Naive B cell (primary cell): ENCODE measurements around the gene SH3RF3. TPM values are rescaled to one million over a fixed set of nuclear protein-coding genes. Genes with fewer than 3 reads are reported as not detected.

Source experiments
- ATAC-seq, 2 donors: fragments of 150-1000 bp; cut with Tn5 transposase; 2 replicates each; pipeline ENCODE4 v1.10.0; 2021; ENCODE audit warnings: low read depth in 2 of 2, mild to moderate bottlenecking in 2 of 2, moderate library complexity in 2 of 2
- DNase-seq: peaks from one replicate; pipeline ENCODE4 v3.0.0; 2022
- H3K27ac Mint-ChIP-seq, 6 donors: one replicate each; pipeline ENCODE4 v1.8.0; 2020 to 2022; ENCODE audit warnings: mild to moderate bottlenecking in 6 of 6, mixed read lengths in 6 of 6, moderate library complexity in 5 of 6, inconsistent platforms in 2 of 6
- H3K27me3 Mint-ChIP-seq, 3 donors: one replicate each; pipeline ENCODE4 v1.8.0; 2021 to 2022; ENCODE audit warnings: mixed read lengths in 3 of 3, mild to moderate bottlenecking in 1 of 3
- H3K36me3 Mint-ChIP-seq, 2 donors: one replicate each; pipeline ENCODE4 v1.8.0; 2020 to 2022; ENCODE audit warnings: mixed read lengths in 2 of 2, inconsistent platforms in 1 of 2, mild to moderate bottlenecking in 1 of 2
- H3K4me1 Mint-ChIP-seq, 3 donors: one replicate each; pipeline ENCODE4 v1.8.0; 2020 to 2022; ENCODE audit warnings: mixed read lengths in 3 of 3, inconsistent platforms in 1 of 3, mild to moderate bottlenecking in 1 of 3, moderate library complexity in 1 of 3
- H3K4me3 Mint-ChIP-seq, 8 donors: one replicate each; pipeline ENCODE4 v1.8.0; 2020 to 2022; ENCODE audit warnings: mild to moderate bottlenecking in 8 of 8, mixed read lengths in 8 of 8, moderate library complexity in 8 of 8, inconsistent platforms in 2 of 8
- H3K9me3 Mint-ChIP-seq, 7 donors: one replicate each; pipeline ENCODE4 v1.8.0; 2020 to 2022; ENCODE audit warnings: mixed read lengths in 7 of 7, mild to moderate bottlenecking in 5 of 7, inconsistent platforms in 2 of 7, moderate library complexity in 1 of 7
- polyA plus RNA-seq, 6 donors: library from polyadenylated mRNA; unstranded; fragments of 300-500 nt; fragmentation: Illumina TruSeq; gene quantifications; one replicate each; pipeline ENCODE4 v1.2.3, GENCODE V29; 2021; ENCODE audit warnings: low read depth in 6 of 6

SH3RF3 gene
- polyA plus RNA-seq, 6 donors from 2014 or later, result 0.05 to 0.76 (median 0.64) TPM; not detected in 1

DNA sequence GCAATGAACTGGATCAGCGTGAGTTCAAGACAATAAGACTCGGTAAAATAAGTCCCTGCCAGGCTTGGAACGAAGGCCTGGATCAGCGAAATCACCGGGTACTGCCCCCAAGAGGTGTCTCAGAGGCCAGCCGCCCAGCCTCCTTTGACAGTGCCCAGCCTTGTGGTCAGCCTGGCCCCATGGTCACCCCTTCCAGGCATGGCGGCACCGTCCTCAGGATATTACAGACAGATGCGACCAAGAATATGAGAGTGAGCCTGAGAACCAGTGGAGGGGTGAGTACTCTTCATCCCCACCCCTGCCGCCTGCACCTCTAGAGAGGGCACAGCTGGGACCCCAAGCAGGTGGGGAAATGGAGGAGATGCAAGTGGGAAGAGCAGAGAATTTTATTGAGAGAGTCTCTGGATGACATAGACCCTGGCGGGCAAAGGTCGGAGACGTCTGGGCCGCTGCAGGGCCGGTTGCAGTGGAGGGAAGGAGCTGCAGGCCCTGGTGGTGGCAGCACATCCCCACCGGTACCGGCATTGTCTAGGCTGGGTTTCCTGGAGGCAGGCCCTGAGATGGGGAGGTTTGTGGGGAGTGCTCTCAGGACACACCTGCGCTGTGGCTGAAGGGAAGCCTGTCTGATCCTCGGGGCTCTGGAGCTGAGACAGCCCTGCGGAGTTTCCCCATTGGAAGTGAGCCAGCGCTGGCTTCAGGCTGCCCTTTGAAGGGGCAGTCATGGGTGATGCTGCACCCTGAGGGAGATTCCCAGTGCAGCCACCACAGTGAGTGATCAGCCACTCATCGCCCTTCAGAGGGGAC, 294.8 kb downstream of the SH3RF3 start:
- no peaks in the 10 kb centered on the region for H3K27me3 Mint-ChIP-seq
- peaks cover 0 to 3% (median 2%) of the 10 kb centered on the region in 3 donors for H3K4me1 Mint-ChIP-seq
- peaks cover 0 to 8% of the 10 kb centered on the region in 2 donors for H3K36me3 Mint-ChIP-seq
- ATAC-seq, result no peak
- H3K27ac Mint-ChIP-seq, result no peak overlapping the region
- H3K4me3 Mint-ChIP-seq, result no peak overlapping the region
- DNase-seq, result no peak
- no peaks in the 10 kb centered on the region for H3K9me3 Mint-ChIP-seq

DNA sequence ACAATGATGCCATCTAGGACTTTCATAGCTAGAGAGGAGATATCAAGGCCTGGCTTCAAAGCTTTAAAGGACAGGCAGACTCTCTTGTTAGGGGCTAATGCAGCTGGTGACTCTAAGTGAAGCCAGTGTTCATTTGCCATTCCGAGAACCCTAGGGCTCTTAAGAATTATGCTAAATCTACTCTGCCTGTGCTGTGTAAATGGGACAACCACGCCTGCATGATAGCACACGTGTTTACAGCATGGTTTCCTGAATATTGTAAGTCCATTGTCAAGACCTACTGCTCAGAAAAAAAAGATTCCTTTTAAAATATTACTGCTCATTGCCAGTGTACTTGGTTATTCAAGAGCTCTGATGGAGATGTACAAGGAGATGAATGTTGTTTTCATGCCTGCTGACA, 296.4 kb downstream of the SH3RF3 start:
- Mint-ChIP-seq H3K9me3 (no peaks in the 10 kb centered on the region), H3K36me3 (peaks cover 0 to 8% of the 10 kb centered on the region in 2 donors), H3K27ac (no peak overlapping the region), H3K4me1 (peaks cover 0 to 3% (median 2%) of the 10 kb centered on the region in 3 donors), H3K4me3 (no peak overlapping the region), H3K27me3 (no peaks in the 10 kb centered on the region)
- ATAC-seq (no peak), DNase-seq (no peak)

DNA sequence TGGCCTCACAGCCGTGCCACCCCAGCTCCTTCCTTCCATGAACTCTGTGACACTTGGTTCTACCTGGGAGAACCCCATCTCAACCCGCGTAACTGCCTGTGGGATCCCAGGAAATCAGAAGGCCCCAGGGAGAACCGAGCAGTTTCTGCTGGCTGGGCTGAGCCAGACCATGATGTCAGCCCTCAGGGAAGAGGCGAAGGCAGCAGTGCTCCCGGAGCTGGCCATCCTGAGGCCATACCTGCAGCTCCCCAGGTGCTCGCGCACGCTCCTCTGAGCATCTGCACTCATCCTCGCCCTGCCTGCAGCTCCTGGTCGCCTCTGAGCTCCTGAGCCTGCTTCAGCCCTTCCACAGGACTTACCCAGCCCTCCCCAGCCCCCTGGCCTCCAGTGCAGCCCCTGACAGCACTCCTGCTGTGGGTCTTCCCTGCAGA, 298.7 kb downstream of the SH3RF3 start:
- H3K9me3 Mint-ChIP-seq, result no peaks in the 10 kb centered on the region
- DNase-seq (no peak), ATAC-seq (no peak)
- H3K36me3 Mint-ChIP-seq, result peaks cover 0 to 8% of the 10 kb centered on the region in 2 donors
- H3K27ac Mint-ChIP-seq, result no peak overlapping the region
- peaks cover 0 to 3% (median 2%) of the 10 kb centered on the region in 3 donors for H3K4me1 Mint-ChIP-seq
- H3K27me3 Mint-ChIP-seq, result no peaks in the 10 kb centered on the region
- H3K4me3 Mint-ChIP-seq, result no peak overlapping the region

DNA sequence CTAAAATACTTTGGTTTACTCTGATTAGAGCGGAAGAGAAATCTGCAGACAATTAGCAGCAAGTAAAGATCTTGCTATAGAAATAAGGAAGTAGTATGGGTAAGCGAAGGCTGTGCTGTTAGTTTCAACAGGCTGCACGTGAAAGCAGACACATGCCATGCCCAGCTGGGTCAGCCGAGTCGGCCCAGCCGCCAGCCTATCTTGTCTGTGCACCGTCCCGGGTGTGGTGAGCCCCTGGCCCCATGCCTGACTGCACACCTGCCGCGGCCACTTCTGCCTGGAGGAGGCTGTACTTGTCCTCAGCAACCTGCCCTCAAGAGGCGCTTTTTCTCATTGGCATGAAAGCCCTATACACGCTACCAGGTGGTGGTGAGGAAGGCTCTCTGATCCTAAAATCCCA, 299.3 kb downstream of the SH3RF3 start:
- peaks cover 0 to 8% of the 10 kb centered on the region in 2 donors for H3K36me3 Mint-ChIP-seq
- no peak overlapping the region for H3K27ac Mint-ChIP-seq
- H3K27me3 Mint-ChIP-seq, result no peaks in the 10 kb centered on the region
- DNase-seq, result no peak
- H3K4me1 Mint-ChIP-seq, result peaks cover 0 to 3% (median 2%) of the 10 kb centered on the region in 3 donors
- H3K4me3 Mint-ChIP-seq, result no peak overlapping the region
- ATAC-seq, result no peak
- no peaks in the 10 kb centered on the region for H3K9me3 Mint-ChIP-seq

DNA sequence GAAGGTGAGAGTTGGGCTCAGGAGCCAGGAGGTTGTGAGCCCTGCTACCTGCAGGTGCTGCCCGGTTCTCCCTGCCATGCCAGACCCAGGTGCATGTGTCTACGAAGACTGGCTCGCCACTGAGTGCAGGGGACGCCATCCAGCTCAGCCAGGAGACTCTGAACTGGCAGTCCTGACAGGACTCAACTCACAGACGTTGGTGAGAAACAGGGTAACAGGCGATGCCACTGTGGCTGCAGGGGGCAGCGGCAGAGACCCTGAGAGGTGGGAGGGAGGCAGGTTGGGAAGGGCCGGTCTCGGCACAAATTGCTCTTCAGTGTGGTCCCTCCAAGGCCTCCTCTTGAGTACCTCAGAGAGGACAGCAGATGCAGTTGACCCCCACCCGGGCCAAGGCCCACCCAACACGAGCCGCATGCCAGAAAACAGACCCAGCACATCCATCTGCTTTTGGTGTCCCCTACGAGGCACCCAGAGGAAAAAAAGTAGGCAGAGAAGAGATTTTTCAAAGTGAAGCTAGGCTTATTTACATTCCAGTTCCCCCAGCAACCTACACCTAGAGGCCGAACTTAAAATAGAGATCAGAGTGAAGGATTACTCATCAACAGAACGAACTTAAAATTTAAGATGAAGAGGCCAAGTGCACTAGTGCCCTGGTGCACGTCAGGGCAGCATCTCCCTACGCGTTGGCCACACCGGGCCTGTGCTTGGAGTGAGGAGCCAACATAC, 300.0 kb downstream of the SH3RF3 start:
- H3K4me1 Mint-ChIP-seq, result peaks cover 0 to 3% (median 0%) of the 10 kb centered on the region in 3 donors
- H3K9me3 Mint-ChIP-seq, result no peaks in the 10 kb centered on the region
- DNase-seq, result no peak
- H3K27me3 Mint-ChIP-seq, result no peaks in the 10 kb centered on the region
- H3K4me3 Mint-ChIP-seq, result no peak overlapping the region
- H3K36me3 Mint-ChIP-seq, result peaks cover 0 to 8% of the 10 kb centered on the region in 2 donors
- ATAC-seq, result no peak
- H3K27ac Mint-ChIP-seq, result no peak overlapping the region

DNA sequence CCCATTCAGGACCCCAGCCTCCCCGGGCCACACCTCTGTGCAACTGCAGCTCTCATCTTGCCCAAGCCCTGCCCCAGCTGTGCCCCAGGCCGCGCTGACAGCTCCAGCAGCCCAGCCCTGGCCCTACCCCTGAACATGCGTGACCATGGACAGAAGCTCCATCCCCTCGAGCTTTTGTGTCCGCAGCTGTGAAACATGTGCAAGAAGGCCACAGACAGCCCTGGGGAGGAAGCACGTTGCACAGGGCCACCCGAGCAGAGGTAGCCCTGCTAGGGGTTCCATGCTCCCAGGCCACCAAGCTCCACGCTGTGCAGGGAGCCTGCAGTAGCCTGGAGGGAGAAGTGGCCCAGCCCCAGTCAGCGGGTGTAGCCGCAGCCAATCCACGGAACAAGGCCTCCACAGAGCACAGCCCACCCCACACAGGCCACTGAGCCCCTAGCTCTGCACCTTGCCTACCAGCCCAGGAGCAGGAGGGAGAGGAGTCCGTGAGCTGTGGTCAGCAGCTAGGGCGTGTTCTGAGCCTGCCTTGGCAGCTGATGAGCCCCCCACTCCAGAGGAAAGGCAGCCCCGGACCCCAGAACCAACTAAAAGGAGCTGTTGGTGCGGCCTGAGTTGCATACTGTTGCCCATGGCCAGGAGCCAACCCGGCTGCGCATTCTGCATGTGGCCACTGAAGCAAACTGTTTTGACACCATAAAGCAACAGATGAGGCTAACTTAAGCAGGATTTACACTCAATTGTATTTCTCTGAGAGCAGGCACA, 300.7 kb downstream of the SH3RF3 start:
- Mint-ChIP-seq H3K27ac (no peak overlapping the region), H3K27me3 (no peaks in the 10 kb centered on the region), H3K36me3 (peaks cover 0 to 13% of the 10 kb centered on the region in 2 donors), H3K4me3 (no peak overlapping the region), H3K9me3 (no peaks in the 10 kb centered on the region), H3K4me1 (peaks cover 0 to 3% (median 0%) of the 10 kb centered on the region in 3 donors)
- DNase-seq, result no peak
- no peak for ATAC-seq

DNA sequence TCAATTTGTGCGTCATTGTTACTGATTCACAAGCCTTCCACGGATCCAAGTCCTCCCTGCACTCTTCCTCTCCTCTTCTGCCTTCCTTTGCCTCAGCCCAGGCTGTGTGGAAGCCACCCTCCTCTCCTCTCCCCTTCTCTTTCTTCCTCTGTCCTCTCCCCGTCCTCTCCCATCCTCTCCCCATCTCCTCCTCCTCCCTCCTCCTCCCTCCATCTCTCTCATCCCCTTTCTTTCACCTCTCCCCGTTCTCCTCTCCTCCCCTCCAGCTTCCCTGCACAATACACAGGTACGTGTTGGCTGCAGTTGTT, 301.3 kb downstream of the SH3RF3 start:
- H3K36me3 Mint-ChIP-seq, result peaks cover 0 to 13% of the 10 kb centered on the region in 2 donors
- no peak overlapping the region for H3K27ac Mint-ChIP-seq
- ATAC-seq, result no peak

DNA sequence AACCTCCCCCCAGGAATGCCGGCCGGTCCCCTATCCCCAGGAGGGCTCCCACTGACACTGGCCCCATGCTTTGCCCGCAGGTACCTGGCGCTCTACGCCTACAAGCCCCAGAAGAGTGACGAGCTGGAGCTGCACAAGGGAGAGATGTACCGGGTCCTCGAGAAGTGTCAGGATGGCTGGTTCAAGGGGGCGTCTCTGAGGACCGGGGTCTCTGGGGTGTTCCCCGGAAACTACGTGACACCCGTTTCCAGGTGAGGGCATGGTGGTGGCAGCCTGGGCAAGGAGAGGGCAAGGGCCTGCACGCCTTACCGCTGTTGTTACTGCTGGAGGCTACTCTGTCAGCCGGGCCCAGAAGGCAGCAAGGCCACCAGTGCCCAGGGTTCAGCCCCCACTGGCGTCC, 303.4 kb downstream of the SH3RF3 start:
- Mint-ChIP-seq H3K27me3 (no peaks in the 10 kb centered on the region), H3K4me1 (peaks cover 0 to 3% (median 0%) of the 10 kb centered on the region in 3 donors), H3K27ac (peak overlapping the region in 1 of 6 donors; percentile 81), H3K9me3 (no peaks in the 10 kb centered on the region), H3K4me3 (no peak overlapping the region), H3K36me3 (peaks cover 0 to 7% of the 10 kb centered on the region in 2 donors)
- ATAC-seq (no peak), DNase-seq (no peak)

More for the DNA sequence above, 301.3 kb downstream of the SH3RF3 start:
- Mint-ChIP-seq H3K4me3 (no peak overlapping the region), H3K27me3 (no peaks in the 10 kb centered on the region), H3K4me1 (peaks cover 0 to 3% (median 0%) of the 10 kb centered on the region in 3 donors), H3K9me3 (no peaks in the 10 kb centered on the region)
- DNase-seq, result no peak

DNA sequence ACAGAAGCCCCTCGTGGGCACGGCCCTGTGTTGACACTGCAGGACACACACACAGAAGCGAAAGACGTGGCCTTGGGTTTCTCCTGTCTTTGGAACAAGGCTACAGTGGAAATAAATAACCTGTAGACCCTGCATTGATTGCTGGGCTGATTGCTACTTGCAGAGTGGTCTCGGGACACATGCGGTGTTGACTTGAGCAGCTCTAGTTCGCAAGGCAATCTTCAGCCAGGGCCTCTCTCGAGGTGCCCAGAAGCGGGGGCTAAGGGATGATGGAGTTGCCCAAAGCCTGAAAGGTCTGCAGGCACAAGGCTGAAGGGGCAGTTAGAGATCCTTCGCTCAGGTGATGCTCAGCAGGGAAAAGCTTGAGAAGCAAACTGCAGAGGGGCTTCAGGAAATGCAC, 304.5 kb downstream of the SH3RF3 start:
- H3K9me3 Mint-ChIP-seq, result no peaks in the 10 kb centered on the region
- no peak for DNase-seq
- H3K27me3 Mint-ChIP-seq, result no peaks in the 10 kb centered on the region
- H3K4me3 Mint-ChIP-seq, result no peak overlapping the region
- H3K36me3 Mint-ChIP-seq, result peaks cover 0 to 15% of the 10 kb centered on the region in 2 donors
- H3K27ac Mint-ChIP-seq, result no peak overlapping the region
- ATAC-seq, result no peak
- no peaks in the 10 kb centered on the region for H3K4me1 Mint-ChIP-seq

DNA sequence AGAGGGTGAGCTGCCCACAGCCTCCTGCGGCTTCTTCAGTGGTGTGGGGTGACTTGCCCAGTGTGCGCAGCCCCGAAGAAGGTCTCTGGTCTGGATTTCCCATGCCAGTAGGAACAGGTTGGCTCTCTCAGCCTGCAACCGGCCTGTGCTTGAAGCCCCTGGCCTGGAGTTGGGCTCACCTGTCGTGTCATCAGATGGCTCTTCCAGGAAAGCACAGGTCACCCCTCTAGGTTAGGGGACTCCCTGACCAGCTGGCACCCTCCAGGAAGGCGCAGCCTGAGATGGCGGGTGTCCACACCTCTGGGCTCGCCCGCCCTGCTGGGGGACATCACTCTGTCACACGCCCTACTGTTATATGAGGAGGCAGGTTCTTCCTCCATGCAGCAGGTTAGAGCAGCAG, 304.9 kb downstream of the SH3RF3 start:
- no peak for DNase-seq
- no peak overlapping the region for H3K4me3 Mint-ChIP-seq
- H3K9me3 Mint-ChIP-seq, result no peaks in the 10 kb centered on the region
- no peaks in the 10 kb centered on the region for H3K27me3 Mint-ChIP-seq
- no peak overlapping the region for H3K27ac Mint-ChIP-seq
- peaks cover 0 to 15% of the 10 kb centered on the region in 2 donors for H3K36me3 Mint-ChIP-seq
- no peaks in the 10 kb centered on the region for H3K4me1 Mint-ChIP-seq
- no peak for ATAC-seq

DNA sequence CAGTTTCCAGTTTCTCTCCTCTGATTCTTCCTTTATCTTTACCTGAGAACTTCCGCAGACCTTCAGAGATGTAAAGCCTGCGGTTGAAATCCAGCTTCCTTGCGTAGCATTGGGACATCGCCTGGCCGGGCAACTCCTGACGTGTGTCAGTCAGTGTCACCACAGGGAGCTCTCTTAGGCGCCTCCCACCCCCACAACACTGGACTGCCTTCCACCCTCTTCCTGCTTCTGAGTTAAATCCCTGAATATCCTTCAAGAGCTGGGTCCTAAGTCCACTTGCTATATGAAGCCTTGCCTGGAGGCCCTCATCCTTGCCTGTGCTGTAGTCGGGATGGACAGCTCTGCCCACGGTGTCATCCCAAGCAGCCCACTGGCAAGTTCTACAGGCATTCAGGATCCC, 305.3 kb downstream of the SH3RF3 start:
- no peaks in the 10 kb centered on the region for H3K4me1 Mint-ChIP-seq
- H3K36me3 Mint-ChIP-seq, result peaks cover 0 to 15% of the 10 kb centered on the region in 2 donors
- no peaks in the 10 kb centered on the region for H3K27me3 Mint-ChIP-seq
- no peaks in the 10 kb centered on the region for H3K9me3 Mint-ChIP-seq
- H3K27ac Mint-ChIP-seq, result no peak overlapping the region
- no peak for ATAC-seq
- no peak overlapping the region for H3K4me3 Mint-ChIP-seq
- no peak for DNase-seq

DNA sequence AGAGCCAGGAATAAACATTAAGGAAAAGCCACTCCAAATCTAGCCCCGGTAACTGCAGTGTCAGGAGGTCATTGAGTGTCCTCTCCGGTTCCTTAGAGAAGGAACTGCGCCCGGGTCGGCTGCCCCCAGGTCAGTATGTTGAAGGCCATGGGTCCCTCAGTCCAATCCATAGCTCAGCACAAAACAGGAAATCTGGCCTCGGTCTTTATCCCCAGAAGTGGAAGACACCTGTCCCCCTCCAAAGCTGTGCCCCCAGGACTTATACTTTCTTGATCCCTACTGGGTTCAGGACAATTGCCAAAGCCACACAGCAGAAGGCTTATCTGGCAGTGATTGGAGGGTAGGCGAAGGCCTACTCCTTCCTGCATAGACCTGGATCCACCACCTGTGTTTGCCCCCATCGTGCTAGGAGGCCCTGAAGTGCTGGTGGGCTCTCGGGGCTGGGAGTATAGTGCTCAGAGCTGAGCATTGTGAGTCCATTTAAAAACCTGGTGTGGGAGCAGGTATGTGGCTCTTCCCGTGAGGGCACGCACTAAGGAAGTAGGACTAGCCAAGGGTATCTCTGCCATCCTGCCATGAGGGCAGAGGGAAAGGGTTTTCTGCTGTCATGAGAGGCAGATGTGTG, 306.2 kb downstream of the SH3RF3 start:
- H3K9me3 Mint-ChIP-seq, result peaks cover 5 to 8% (median 5%) of the 10 kb centered on the region in 7 donors
- H3K27me3 Mint-ChIP-seq, result no peaks in the 10 kb centered on the region
- H3K4me1 Mint-ChIP-seq, result no peaks in the 10 kb centered on the region
- no peak for ATAC-seq
- DNase-seq, result no peak
- peaks cover 7 to 21% of the 10 kb centered on the region in 2 donors for H3K36me3 Mint-ChIP-seq
- H3K4me3 Mint-ChIP-seq, result no peak overlapping the region
- H3K27ac Mint-ChIP-seq, result no peak overlapping the region

DNA sequence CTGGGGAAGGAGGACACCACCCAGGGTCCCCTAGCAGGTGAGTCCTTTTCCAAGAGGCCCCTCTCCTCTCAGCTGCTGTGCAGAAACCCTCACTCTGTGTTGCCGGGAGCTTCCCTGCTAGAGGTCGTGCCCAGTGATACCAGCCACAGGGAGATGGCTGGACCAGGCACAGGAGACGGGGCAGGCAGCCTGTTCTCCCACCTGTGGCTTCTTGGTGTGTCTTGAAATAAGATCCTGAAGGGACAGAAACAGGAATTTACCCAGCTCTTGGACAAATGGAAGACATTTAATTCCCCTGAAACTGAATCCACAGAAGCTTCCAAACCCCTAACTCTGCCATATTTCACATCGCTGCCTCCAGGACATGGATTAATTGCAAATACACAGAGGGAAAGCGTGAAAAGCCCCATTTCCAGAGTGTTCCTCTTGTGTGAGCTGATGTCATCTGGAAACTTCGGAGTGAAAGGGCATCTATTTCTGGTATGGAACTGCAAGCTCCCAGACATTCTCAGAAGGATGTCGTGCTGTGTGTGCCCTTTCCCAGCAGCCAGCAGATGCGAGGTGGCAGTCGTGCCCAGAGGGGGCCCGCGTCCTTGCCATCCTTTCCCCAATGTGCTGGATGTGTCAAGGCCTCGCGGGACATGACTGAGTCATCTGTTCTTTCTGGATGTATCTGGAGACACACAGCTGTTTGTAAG, 307.0 kb downstream of the SH3RF3 start:
- no peak overlapping the region for H3K27ac Mint-ChIP-seq
- H3K36me3 Mint-ChIP-seq, result peaks cover 16 to 28% of the 10 kb centered on the region in 2 donors
- peaks cover 8 to 16% (median 10%) of the 10 kb centered on the region in 7 donors for H3K9me3 Mint-ChIP-seq
- H3K27me3 Mint-ChIP-seq, result no peaks in the 10 kb centered on the region
- H3K4me3 Mint-ChIP-seq, result no peak overlapping the region
- DNase-seq (no peak), ATAC-seq (no peak)
- no peaks in the 10 kb centered on the region for H3K4me1 Mint-ChIP-seq
